WTC11 (cell line): ENCODE results near the gene IRAK2. TPM values are rescaled to one million over a fixed set of nuclear protein-coding genes. Genes with fewer than 3 reads are reported as not detected.

Source experiments
- ATAC-seq: fragments of 200-7000 bp; cut with Tn5 transposase; 2 replicates; pipeline ENCODE4 v1.10.0; 2021; ENCODE audit warnings: mild to moderate bottlenecking, moderate library complexity
- CTCF ChIA-PET: fragments of 300-600 bp; sonication (Branson Sonifier 250); formaldehyde crosslinking; loops from one replicate; lab custom pipeline; 2021; ENCODE audit warnings: antibody characterized with exemption; lab: Charles Lee
- POLR2A ChIA-PET: fragments of 350-600 bp; sonication (Branson Sonifier 250); formaldehyde crosslinking; loops from one replicate; lab custom pipeline; 2021; ENCODE audit warnings: antibody characterized with exemption; lab: Charles Lee
- DNase-seq: peaks from one replicate; pipeline ENCODE4 v3.0.0; 2021; ENCODE audit warnings: low spot score
- H3K27ac Mint-ChIP-seq: 2 replicates; pipeline ENCODE4 v1.8.0; 2021; ENCODE audit warnings: mixed read lengths
- H3K27me3 Mint-ChIP-seq: 2 replicates; pipeline ENCODE4 v1.8.0; 2021; ENCODE audit warnings: low read depth, mild to moderate bottlenecking, moderate library complexity, mixed read lengths
- H3K36me3 Mint-ChIP-seq: 2 replicates; pipeline ENCODE4 v1.8.0; 2021; ENCODE audit warnings: mixed read lengths
- H3K4me1 Mint-ChIP-seq: 2 replicates; pipeline ENCODE4 v1.8.0; 2022; ENCODE audit warnings: mixed read lengths
- H3K4me3 Mint-ChIP-seq: 2 replicates; pipeline ENCODE4 v1.8.0; 2021; ENCODE audit warnings: mild to moderate bottlenecking, moderate library complexity, mixed read lengths
- H3K9me3 Mint-ChIP-seq: 2 replicates; pipeline ENCODE4 v1.8.0; 2021; ENCODE audit warnings: mixed read lengths
- ATF6 ChIP-seq: sonication (generic); formaldehyde crosslinking; IDR thresholded peaks from 2 replicates; pipeline ENCODE4 v1.8.1; 2023; ENCODE audit warnings: mild to moderate bottlenecking, missing genetic modification reagents
- E2F4 ChIP-seq: sonication (generic); formaldehyde crosslinking; IDR thresholded peaks from 2 replicates; pipeline ENCODE4 v1.8.1; 2022; ENCODE audit warnings: low read depth, mild to moderate bottlenecking, moderate library complexity, missing genetic modification reagents, borderline replicate concordance
- FOXJ3 ChIP-seq: sonication (generic); formaldehyde crosslinking; IDR thresholded peaks from 2 replicates; pipeline ENCODE4 v1.9.0; 2021; ENCODE audit warnings: missing genetic modification reagents, mild to moderate bottlenecking, borderline replicate concordance
- GTF2I ChIP-seq: fragments of 250-450 bp; sonication (Bioruptor Pico); conservative IDR thresholded peaks from 2 replicates; pipeline ENCODE4 v1.4.0; 2021; ENCODE audit warnings: mild to moderate bottlenecking
- MLX ChIP-seq: sonication (generic); formaldehyde crosslinking; IDR thresholded peaks from 2 replicates; pipeline ENCODE4 v1.8.1; 2023; ENCODE audit warnings: mild to moderate bottlenecking, missing genetic modification reagents, moderate library complexity
- MXD4 ChIP-seq: fragments of 250-450 bp; sonication (Bioruptor Pico); IDR thresholded peaks from 2 replicates; pipeline ENCODE4 v1.8.0; 2021; ENCODE audit warnings: mild to moderate bottlenecking, moderate library complexity, borderline replicate concordance
- NFE2L1 ChIP-seq: sonication (generic); formaldehyde crosslinking; IDR thresholded peaks from 2 replicates; pipeline ENCODE4 v1.8.1; 2023; ENCODE audit warnings: missing genetic modification reagents
- NR2C2 ChIP-seq: sonication (generic); formaldehyde crosslinking; IDR thresholded peaks from 2 replicates; pipeline ENCODE4 v1.8.0; 2022; ENCODE audit warnings: mild to moderate bottlenecking, missing genetic modification reagents
- OVOL2 ChIP-seq: fragments of 250-450 bp; sonication (Bioruptor Pico); IDR thresholded peaks from 2 replicates; pipeline ENCODE4 v1.9.0; 2021; ENCODE audit warnings: mild to moderate bottlenecking, borderline replicate concordance
- RELA ChIP-seq: sonication (generic); formaldehyde crosslinking; IDR thresholded peaks from 2 replicates; pipeline ENCODE4 v1.8.1; 2022; ENCODE audit warnings: missing genetic modification reagents, mild to moderate bottlenecking, borderline replicate concordance
- SMAD3 ChIP-seq: sonication (generic); formaldehyde crosslinking; IDR thresholded peaks from 2 replicates; pipeline ENCODE4 v1.8.0; 2022; ENCODE audit warnings: missing genetic modification reagents, mild to moderate bottlenecking, borderline replicate concordance
- TEAD4 ChIP-seq: sonication (generic); formaldehyde crosslinking; IDR thresholded peaks from 2 replicates; pipeline ENCODE4 v1.8.0; 2022; ENCODE audit warnings: mild to moderate bottlenecking, missing genetic modification reagents
- TP53 ChIP-seq: sonication (generic); formaldehyde crosslinking; IDR thresholded peaks from 2 replicates; pipeline ENCODE4 v1.8.1; 2023; ENCODE audit warnings: mild to moderate bottlenecking, missing genetic modification reagents
- ZMAT4 ChIP-seq: fragments of 250-450 bp; sonication (Bioruptor Pico); IDR thresholded peaks from 2 replicates; pipeline ENCODE4 v1.9.0; 2021; ENCODE audit warnings: mild to moderate bottlenecking
- ZNF121 ChIP-seq: sonication (generic); formaldehyde crosslinking; IDR thresholded peaks from 2 replicates; pipeline ENCODE4 v1.8.0; 2023; ENCODE audit warnings: missing genetic modification reagents
- ZNF219 ChIP-seq: sonication (generic); formaldehyde crosslinking; IDR thresholded peaks from 2 replicates; pipeline ENCODE4 v1.8.0; 2023; ENCODE audit warnings: missing genetic modification reagents, mild to moderate bottlenecking, borderline replicate concordance
- ZNF396 ChIP-seq: fragments of 250-450 bp; sonication (Bioruptor Pico); IDR thresholded peaks from 2 replicates; pipeline ENCODE4 v1.8.0; 2021; ENCODE audit warnings: mild to moderate bottlenecking, moderate library complexity, borderline replicate concordance
- total RNA-seq: library from RNA; stranded (reverse); gene quantifications from 3 replicates; pipeline ENCODE4 v1.2.3, GENCODE V29; 2021
- TF ChIP-seq, protein P1 (sequence below): sonication (generic); formaldehyde crosslinking; IDR thresholded peaks from 2 replicates; pipeline ENCODE4 v1.8.0; 2022; ENCODE audit warnings: mild to moderate bottlenecking, missing genetic modification reagents
- TF ChIP-seq, protein P2 (sequence below): sonication (generic); formaldehyde crosslinking; IDR thresholded peaks from 2 replicates; pipeline ENCODE4 v1.8.0; 2023; ENCODE audit warnings: missing genetic modification reagents
- TF ChIP-seq, protein P3 (sequence below): sonication (generic); formaldehyde crosslinking; IDR thresholded peaks from 2 replicates; pipeline ENCODE4 v1.8.0; 2022; ENCODE audit warnings: mild to moderate bottlenecking, missing genetic modification reagents
- TF ChIP-seq, protein P4 (sequence below): sonication (generic); formaldehyde crosslinking; IDR thresholded peaks from 2 replicates; pipeline ENCODE4 v1.8.0; 2022; ENCODE audit warnings: missing genetic modification reagents

The IRAK2 gene
- total RNA-seq, 1 experiment from 2014 or later: 1.4 TPM

GRCh38 chr3:10195366-10196089, 30.8 kb downstream of the IRAK2 start:
- ChIA-PET POLR2A (no interaction called here), CTCF (no interaction called here)
- H3K9me3 Mint-ChIP-seq: no peaks in the 10 kb centered on the region
- ATAC-seq: no peak
- peaks cover 8% of the 10 kb centered on the region for H3K4me1 Mint-ChIP-seq
- no peaks in the 10 kb centered on the region for H3K27me3 Mint-ChIP-seq
- no peak overlapping the region for H3K27ac Mint-ChIP-seq
- TF ChIP-seq FOXJ3 (CRISPR knock-in tag): no peak
- TF ChIP-seq E2F4 (CRISPR knock-in tag): no peak
- TF ChIP-seq ZMAT4: no peak
- TF ChIP-seq, protein P1, sequence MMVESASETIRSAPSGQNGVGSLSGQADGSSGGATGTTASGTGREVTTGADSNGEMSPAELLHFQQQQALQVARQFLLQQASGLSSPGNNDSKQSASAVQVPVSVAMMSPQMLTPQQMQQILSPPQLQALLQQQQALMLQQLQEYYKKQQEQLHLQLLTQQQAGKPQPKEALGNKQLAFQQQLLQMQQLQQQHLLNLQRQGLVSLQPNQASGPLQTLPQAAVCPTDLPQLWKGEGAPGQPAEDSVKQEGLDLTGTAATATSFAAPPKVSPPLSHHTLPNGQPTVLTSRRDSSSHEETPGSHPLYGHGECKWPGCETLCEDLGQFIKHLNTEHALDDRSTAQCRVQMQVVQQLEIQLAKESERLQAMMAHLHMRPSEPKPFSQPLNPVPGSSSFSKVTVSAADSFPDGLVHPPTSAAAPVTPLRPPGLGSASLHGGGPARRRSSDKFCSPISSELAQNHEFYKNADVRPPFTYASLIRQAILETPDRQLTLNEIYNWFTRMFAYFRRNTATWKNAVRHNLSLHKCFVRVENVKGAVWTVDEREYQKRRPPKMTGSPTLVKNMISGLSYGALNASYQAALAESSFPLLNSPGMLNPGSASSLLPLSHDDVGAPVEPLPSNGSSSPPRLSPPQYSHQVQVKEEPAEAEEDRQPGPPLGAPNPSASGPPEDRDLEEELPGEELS (CRISPR knock-in tag): no peak
- TF ChIP-seq, protein P2, sequence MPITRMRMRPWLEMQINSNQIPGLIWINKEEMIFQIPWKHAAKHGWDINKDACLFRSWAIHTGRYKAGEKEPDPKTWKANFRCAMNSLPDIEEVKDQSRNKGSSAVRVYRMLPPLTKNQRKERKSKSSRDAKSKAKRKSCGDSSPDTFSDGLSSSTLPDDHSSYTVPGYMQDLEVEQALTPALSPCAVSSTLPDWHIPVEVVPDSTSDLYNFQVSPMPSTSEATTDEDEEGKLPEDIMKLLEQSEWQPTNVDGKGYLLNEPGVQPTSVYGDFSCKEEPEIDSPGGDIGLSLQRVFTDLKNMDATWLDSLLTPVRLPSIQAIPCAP (CRISPR knock-in tag): no peak
- TF ChIP-seq SMAD3: no peak
- TF ChIP-seq, protein P3, sequence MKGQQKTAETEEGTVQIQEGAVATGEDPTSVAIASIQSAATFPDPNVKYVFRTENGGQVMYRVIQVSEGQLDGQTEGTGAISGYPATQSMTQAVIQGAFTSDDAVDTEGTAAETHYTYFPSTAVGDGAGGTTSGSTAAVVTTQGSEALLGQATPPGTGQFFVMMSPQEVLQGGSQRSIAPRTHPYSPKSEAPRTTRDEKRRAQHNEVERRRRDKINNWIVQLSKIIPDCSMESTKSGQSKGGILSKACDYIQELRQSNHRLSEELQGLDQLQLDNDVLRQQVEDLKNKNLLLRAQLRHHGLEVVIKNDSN (CRISPR knock-in tag): no peak
- no peak for TF ChIP-seq RELA
- TF ChIP-seq GTF2I (CRISPR knock-in tag): no peak
- TF ChIP-seq NFE2L1: no peak
- TF ChIP-seq ZNF396 (CRISPR knock-in tag): no peak
- no peak for TF ChIP-seq NR2C2
- TF ChIP-seq MXD4 (CRISPR knock-in tag): no peak
- TF ChIP-seq TEAD4: no peak
- TF ChIP-seq OVOL2 (CRISPR knock-in tag): no peak
- TF ChIP-seq TP53 (CRISPR knock-in tag): no peak
- no peak for DNase-seq
- no peak overlapping the region for H3K4me3 Mint-ChIP-seq
- no peaks in the 10 kb centered on the region for H3K36me3 Mint-ChIP-seq

- TF ChIP-seq ATF6 (CRISPR knock-in tag) (no peak), ZNF219 (CRISPR knock-in tag) (no peak), MLX (CRISPR knock-in tag) (no peak), TP53 (CRISPR knock-in tag) (no peak), ZNF121 (no peak)
- TF ChIP-seq, protein P4, sequence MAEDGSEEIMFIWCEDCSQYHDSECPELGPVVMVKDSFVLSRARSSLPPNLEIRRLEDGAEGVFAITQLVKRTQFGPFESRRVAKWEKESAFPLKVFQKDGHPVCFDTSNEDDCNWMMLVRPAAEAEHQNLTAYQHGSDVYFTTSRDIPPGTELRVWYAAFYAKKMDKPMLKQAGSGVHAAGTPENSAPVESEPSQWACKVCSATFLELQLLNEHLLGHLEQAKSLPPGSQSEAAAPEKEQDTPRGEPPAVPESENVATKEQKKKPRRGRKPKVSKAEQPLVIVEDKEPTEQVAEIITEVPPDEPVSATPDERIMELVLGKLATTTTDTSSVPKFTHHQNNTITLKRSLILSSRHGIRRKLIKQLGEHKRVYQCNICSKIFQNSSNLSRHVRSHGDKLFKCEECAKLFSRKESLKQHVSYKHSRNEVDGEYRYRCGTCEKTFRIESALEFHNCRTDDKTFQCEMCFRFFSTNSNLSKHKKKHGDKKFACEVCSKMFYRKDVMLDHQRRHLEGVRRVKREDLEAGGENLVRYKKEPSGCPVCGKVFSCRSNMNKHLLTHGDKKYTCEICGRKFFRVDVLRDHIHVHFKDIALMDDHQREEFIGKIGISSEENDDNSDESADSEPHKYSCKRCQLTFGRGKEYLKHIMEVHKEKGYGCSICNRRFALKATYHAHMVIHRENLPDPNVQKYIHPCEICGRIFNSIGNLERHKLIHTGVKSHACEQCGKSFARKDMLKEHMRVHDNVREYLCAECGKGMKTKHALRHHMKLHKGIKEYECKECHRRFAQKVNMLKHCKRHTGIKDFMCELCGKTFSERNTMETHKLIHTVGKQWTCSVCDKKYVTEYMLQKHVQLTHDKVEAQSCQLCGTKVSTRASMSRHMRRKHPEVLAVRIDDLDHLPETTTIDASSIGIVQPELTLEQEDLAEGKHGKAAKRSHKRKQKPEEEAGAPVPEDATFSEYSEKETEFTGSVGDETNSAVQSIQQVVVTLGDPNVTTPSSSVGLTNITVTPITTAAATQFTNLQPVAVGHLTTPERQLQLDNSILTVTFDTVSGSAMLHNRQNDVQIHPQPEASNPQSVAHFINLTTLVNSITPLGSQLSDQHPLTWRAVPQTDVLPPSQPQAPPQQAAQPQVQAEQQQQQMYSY (CRISPR knock-in tag): no peak
- Mint-ChIP-seq H3K4me3 (no peak overlapping the region), H3K27me3 (no peaks in the 10 kb centered on the region), H3K27ac (no peak overlapping the region), H3K4me1 (peaks cover 8% of the 10 kb centered on the region), H3K9me3 (no peaks in the 10 kb centered on the region), H3K36me3 (no peaks in the 10 kb centered on the region)
- ATAC-seq (no peak), DNase-seq (no peak)
- ChIA-PET CTCF (no interaction called here), POLR2A (no interaction called here)
Observed at GRCh38 chr3:10196389-10197052, 31.8 kb downstream of the IRAK2 start.
